GM18526 (cell line): ENCODE data around the gene ALOX5.
A peak's percentile ranks its signal among the peaks of the same experiment; 100 is the strongest.

Experiments used
- POLR2A ChIP-seq: IDR thresholded peaks from 3 replicates; pipeline ENCODE4 v1.6.1; 2011; ENCODE audit not compliant: insufficient read length; ENCODE audit errors: extremely low read depth

Gene ALOX5

DNA sequence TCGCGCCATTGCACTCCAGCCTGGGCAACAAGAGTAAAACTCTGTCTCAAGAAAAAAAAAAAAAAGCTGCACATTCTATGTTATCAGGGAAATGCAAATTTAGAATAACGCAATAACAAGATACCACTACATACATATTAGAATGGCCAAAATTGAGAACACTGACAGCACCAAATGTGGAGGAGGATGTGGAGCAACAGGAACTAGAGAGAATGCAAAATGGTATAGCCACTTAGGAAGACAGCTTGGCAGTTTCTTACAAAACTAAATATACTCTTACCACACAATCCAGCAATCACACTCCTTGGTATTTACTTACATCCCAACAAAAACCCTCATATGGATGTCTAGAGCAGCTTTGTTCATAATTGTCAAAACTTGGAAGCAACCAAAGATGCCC is 76.8 kb downstream of the ALOX5 start:
- no peak for TF ChIP-seq POLR2A

GRCh38 chr10:45451407-45451806 is 77.4 kb downstream of the ALOX5 start:
- no peak for TF ChIP-seq POLR2A

DNA sequence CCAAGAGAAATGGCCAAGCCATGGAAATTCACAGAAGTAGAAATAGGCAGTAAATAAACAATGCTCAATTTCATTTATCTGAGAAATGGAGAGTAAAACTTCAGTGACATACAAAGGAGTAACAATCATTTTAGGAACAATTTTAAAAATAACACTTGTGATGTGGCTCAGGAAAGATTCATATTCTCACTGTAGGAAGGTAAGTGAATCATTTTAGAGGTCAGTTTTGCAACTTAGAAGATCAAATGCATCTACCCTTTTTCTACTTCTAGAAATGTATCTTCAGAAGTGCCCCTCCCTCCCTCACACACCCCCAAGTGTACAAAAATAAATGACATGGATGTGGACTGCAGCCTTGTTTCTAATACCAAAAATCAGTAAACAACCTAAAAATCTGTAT is 78.3 kb downstream of the ALOX5 start:
- TF ChIP-seq POLR2A = no peak

DNA sequence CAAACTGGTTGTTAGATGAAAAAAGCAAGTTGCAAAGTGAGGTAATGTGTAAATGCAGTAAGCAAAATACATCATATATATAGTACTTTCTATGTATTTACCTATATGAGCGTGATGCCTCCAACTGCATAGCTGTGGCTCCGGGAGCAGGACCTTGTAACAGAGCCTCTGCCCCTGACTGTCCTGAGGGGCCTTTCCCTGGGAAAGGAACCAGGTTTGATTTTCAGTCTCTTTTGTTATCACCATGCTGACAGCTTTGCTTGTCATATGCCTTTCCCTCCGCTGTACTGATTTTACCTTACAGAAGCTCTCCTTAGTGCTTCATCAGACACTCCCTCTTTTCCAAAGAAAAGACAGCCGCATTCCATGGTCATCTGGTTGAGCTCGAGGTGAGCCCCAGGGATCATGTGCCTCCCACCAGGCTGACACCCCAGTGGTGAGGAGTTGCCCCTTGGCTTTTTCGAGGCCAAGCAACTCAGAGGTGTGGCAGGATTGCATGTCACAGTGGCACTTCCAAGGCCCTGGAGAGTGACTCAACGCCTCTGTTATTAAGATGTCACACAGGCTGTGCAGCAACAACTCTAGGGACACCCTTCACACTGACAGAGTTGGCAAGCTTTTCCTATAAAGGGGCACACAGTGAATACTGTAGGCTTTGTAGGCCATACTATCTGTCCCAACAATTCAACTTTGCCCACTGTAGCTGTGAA is 78.9 kb downstream of the ALOX5 start:
- no peak for TF ChIP-seq POLR2A

DNA sequence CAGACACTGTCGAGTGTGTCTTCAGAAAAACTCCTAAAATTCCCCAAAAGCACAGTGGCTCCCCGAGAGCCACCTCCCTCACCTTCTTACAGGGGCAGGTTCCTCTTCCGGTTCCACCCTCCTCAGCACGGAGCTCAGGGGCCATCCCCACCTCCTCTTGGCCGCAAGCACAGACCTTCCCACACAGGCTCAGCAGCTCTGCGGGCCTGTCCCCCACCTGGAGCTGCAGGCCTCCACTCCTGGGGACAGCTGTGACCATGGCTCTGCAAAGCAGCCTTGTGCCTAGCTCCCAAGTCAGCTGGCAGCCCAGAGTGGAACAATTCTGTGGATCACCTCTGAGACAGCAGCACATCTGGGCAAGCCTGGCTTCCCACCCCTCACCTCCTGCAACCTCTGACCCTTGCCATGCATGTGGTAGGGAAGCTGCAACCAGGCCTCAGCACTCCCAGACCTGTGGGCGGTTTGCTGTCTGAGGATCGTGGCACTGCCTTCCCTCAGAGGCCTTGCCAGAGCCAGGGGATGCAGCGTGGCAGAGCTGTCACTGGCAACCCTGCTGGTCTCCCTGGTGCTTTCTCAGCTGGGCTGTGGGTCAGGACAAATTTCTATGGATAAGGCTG is 79.7 kb downstream of the ALOX5 start:
- TF ChIP-seq POLR2A = no peak

DNA sequence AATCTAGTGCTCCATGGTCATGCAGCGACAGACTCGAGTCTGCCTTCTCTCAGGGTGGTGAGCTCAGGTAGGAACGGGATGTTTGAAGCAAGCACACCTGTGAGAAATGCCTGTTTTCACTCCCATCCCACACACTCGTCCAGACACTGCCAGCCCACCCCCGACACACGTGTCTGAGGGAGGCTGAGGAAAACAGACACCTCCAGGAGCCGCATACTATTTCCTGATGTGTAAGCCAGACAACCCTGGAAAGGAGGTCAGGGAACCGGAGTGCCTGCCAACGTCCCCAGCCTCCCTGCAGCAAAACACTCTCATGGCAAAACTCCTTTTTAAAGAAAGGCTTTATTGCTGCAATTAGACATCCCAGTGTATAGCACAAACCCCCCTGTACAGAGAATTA is 80.2 kb downstream of the ALOX5 start:
- TF ChIP-seq POLR2A = no peak

- no peak for TF ChIP-seq POLR2A
These were observed 80.8 kb downstream of the ALOX5 start for GRCh38 chr10:45454859-45455258.

- TF ChIP-seq POLR2A = no peak
These were observed 82.2 kb downstream of the ALOX5 start for GRCh38 chr10:45456233-45456632.

DNA sequence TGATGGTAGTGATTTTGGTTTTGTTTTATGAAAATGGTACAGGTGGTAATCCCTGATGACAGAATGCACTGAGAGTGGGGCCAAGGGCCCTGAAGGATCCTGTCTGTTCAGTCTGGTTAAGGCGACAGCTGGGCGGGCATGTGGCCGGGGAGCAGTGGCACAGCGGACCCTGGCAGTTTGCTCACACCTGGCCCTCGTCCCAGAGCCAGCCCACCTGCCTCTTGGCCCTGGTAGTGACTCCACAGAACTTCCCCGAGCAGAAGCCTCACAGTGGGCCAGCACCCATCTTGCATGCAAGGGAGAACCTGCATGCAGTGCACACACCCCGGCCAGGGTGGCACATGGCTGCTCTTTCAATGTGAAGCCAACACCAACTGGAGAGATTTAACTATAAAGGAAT is 82.8 kb downstream of the ALOX5 start:
- TF ChIP-seq POLR2A = no peak

- TF ChIP-seq POLR2A = no peak
These were observed 83.5 kb downstream of the ALOX5 start for GRCh38 chr10:45457487-45457886.

DNA sequence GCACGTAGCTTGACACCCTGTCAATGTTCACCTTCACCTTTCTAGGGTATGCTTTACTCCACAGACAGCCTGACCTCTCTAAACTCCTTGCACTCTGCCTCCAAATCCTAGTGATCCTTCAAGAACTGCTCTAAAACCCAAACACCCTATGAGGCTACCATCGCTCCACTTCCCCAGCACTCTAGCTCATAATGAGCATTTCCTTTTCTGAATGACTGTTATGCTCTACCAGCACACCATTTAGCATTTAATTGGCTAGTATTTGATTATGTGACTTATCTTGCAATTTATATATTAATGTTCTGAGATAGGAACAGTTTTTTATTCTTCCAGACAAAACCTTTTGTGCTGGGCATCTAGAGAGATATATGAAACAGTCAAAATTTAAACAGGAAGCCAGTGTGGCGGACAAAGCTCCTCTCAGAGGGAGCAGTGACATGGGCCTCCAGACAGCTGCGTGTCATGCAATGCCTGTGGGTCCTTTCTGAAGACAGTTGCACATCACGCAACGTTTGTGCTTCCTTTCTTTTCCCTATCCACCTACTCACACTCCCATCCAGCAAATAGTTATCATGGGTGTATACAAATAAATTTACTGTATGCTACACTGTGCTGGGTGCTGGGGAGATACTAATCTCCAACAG is 86.3 kb downstream of the ALOX5 start:
- no peak for TF ChIP-seq POLR2A

GRCh38 chr10:45461034-45461433 is 87.0 kb downstream of the ALOX5 start:
- TF ChIP-seq POLR2A = peak; percentile 69

GRCh38 chr10:45463244-45464116 is 89.5 kb downstream of the ALOX5 start:
- no peak for TF ChIP-seq POLR2A

DNA sequence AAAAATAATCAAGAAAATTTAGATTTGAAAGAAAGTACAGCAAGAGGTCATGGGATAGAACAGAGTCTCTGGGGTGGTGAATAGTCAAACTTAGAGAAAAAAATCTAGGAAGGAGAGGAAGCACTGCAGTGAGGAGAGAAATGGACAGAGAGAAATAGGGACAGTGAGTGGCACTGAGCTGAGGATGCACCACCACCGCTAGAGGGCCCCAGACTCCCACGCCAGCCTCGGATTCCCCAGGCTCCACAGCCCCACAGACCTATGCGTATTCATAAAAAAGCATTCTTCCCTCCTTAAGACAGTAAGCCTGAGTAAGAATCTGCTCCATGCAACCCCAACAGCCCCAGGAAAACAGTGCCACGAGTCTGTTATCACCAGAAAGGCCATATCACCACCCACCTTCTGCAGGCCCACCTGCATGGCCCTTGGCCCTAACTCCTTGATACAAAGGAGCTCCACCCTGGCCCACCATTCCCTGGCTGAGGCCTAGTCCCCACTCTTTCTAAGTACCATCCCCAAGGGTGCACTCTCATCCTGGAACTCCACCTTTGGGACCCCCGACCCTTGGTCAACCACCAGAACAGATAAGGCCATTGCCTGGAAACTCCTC is 91.0 kb downstream of the ALOX5 start:
- no peak for TF ChIP-seq POLR2A

DNA sequence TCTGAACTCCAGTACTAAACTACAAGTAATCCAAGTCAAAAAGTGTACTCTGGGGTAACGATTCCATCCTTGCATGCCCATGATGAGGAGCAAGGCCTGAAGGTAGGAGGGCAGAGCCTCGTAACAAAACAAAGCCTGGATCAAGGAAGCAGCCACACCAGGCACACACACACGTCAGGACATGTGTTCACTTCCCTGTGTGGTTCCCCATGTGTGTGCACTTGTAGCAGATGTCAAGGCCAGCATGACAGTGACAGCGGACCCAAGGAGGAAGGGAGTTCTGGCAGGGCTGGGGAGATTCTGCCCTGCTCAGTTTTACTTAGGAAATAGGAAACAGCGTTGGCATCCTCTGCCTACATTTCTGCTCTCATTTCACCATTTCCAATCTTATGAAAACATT is 92.8 kb downstream of the ALOX5 start:
- TF ChIP-seq POLR2A = no peak

DNA sequence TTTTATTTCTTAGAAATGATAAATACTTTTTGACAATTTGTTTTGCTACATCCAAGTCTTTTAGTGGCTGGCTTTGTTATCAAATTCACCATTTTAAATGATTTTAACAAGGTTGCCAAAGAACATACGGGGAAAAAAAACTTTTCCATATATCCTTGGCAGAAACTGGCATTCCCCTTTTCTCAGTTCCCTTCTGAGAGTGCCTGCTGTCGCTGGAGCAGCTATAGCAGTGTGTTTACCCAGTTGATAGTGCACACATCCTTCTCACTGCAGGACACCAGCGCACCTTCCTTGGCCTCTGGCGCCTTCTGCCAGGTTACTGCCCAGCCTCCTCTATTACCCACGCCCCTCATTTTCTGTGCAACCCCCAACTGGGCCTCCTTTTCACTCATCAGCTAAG is 94.1 kb downstream of the ALOX5 start:
- no peak for TF ChIP-seq POLR2A
